Measurements from ENCODE around the gene PTPRG. TPM values are rescaled to one million over a fixed set of nuclear protein-coding genes. Genes with fewer than 3 reads are reported as not detected.

Gene PTPRG
- total RNA-seq, 1 donor from 2014 or later = 39.6 TPM

GRCh38 chr3:62316525-62316924 is 755.2 kb downstream of the PTPRG start:
- H3K4me3 Mint-ChIP-seq (ENCODE audit: unreplicated experiment) = no peak overlapping the region
- no peak overlapping the region for H3K27ac Mint-ChIP-seq (ENCODE audit: unreplicated experiment)
- FAIRE-seq (no peak), DNase-seq (ENCODE audit: low read depth) (no peak)
- no peak overlapping the region for H3K4me3 ChIP-seq (ENCODE audit: insufficient read depth, low read depth, low read length)
- no peaks in the 10 kb centered on the region for H3K27me3 ChIP-seq (ENCODE audit: insufficient read depth, low read length)
- H3K9me3 ChIP-seq (ENCODE audit: insufficient read depth, low read depth, low read length) = no peaks in the 10 kb centered on the region
- no peak for TF ChIP-seq CTCF (IDR thresholded peaks at IDR 0.05; ENCODE audit: insufficient read depth, low read depth, low read length)
- TF ChIP-seq EZH2 (IDR thresholded peaks at IDR 0.05; ENCODE audit: insufficient read depth, low read length) = no peak
- H3K4me2 ChIP-seq (ENCODE audit: low read length) = no peak overlapping the region
- peaks cover 2% of the 10 kb centered on the region for H3K9me3 Mint-ChIP-seq (ENCODE audit: unreplicated experiment)
- no peak overlapping the region for H2AFZ ChIP-seq (ENCODE audit: low read depth, low read length)
- H3K27ac ChIP-seq (ENCODE audit: low read depth, low read length) = no peak overlapping the region
- no peaks in the 10 kb centered on the region for H4K20me1 ChIP-seq (ENCODE audit: insufficient read depth, low read length)
- H3K36me3 Mint-ChIP-seq (ENCODE audit: low read depth, unreplicated experiment) = no peaks in the 10 kb centered on the region
- no peaks in the 10 kb centered on the region for H3K27me3 Mint-ChIP-seq (ENCODE audit: low read depth, unreplicated experiment)
- H3K4me1 ChIP-seq (ENCODE audit: insufficient read depth, low read length) = peaks cover 2% of the 10 kb centered on the region
- H3K4me1 Mint-ChIP-seq (ENCODE audit: low read depth, unreplicated experiment) = no peaks in the 10 kb centered on the region
- H3K9ac ChIP-seq (ENCODE audit: low read length) = no peak overlapping the region
- no peaks in the 10 kb centered on the region for H3K36me3 ChIP-seq (ENCODE audit: insufficient read depth, low read length)
- no peaks in the 10 kb centered on the region for H3K79me2 ChIP-seq (ENCODE audit: insufficient read depth, low read length)

GRCh38 chr3:62318365-62318751 is 757.0 kb downstream of the PTPRG start:
- Histone ChIP-seq H3K4me3 (ENCODE audit: insufficient read depth, low read depth, low read length) (peak overlapping the region; percentile 95), H3K9me3 (ENCODE audit: insufficient read depth, low read depth, low read length) (no peaks in the 10 kb centered on the region), H3K36me3 (ENCODE audit: insufficient read depth, low read length) (no peaks in the 10 kb centered on the region), H3K9ac (ENCODE audit: low read length) (peak overlapping the region; percentile 75), H3K79me2 (ENCODE audit: insufficient read depth, low read length) (no peaks in the 10 kb centered on the region), H3K27ac (ENCODE audit: low read depth, low read length) (no peak overlapping the region), H3K4me1 (ENCODE audit: insufficient read depth, low read length) (peaks cover 2% of the 10 kb centered on the region), H3K27me3 (ENCODE audit: insufficient read depth, low read length) (no peaks in the 10 kb centered on the region), H3K4me2 (ENCODE audit: low read length) (peak overlapping the region; percentile 98), H4K20me1 (ENCODE audit: insufficient read depth, low read length) (no peaks in the 10 kb centered on the region), H2AFZ (ENCODE audit: low read depth, low read length) (peak overlapping the region; percentile 94)
- no peak for FAIRE-seq
- Mint-ChIP-seq H3K27me3 (ENCODE audit: low read depth, unreplicated experiment) (no peaks in the 10 kb centered on the region), H3K27ac (ENCODE audit: unreplicated experiment) (peak overlapping the region; percentile 79), H3K4me1 (ENCODE audit: low read depth, unreplicated experiment) (no peaks in the 10 kb centered on the region), H3K4me3 (ENCODE audit: unreplicated experiment) (peak overlapping the region; percentile 100), H3K36me3 (ENCODE audit: low read depth, unreplicated experiment) (peaks cover 2% of the 10 kb centered on the region), H3K9me3 (ENCODE audit: unreplicated experiment) (peaks cover 2% of the 10 kb centered on the region)
- no peak for TF ChIP-seq CTCF (IDR thresholded peaks at IDR 0.05; ENCODE audit: insufficient read depth, low read depth, low read length)
- TF ChIP-seq EZH2 (IDR thresholded peaks at IDR 0.05; ENCODE audit: insufficient read depth, low read length) = no peak
- DNase-seq (ENCODE audit: low read depth) = no peak

- H3K79me2 ChIP-seq (ENCODE audit: insufficient read depth, low read length) = no peaks in the 10 kb centered on the region
- Mint-ChIP-seq H3K9me3 (ENCODE audit: unreplicated experiment) (peaks cover 2% of the 10 kb centered on the region), H3K27me3 (ENCODE audit: low read depth, unreplicated experiment) (no peaks in the 10 kb centered on the region), H3K36me3 (ENCODE audit: low read depth, unreplicated experiment) (peaks cover 2% of the 10 kb centered on the region), H3K27ac (ENCODE audit: unreplicated experiment) (peak overlapping the region; percentile 80), H3K4me1 (ENCODE audit: low read depth, unreplicated experiment) (no peaks in the 10 kb centered on the region), H3K4me3 (ENCODE audit: unreplicated experiment) (peak overlapping the region; percentile 100)
- H2AFZ ChIP-seq (ENCODE audit: low read depth, low read length) = peak overlapping the region; percentile 94
- H3K4me2 ChIP-seq (ENCODE audit: low read length) = peak overlapping the region; percentile 98
- H3K27me3 ChIP-seq (ENCODE audit: insufficient read depth, low read length) = no peaks in the 10 kb centered on the region
- no peaks in the 10 kb centered on the region for H3K9me3 ChIP-seq (ENCODE audit: insufficient read depth, low read depth, low read length)
- peak overlapping the region; percentile 75 for H3K9ac ChIP-seq (ENCODE audit: low read length)
- peak overlapping the region; percentile 95 for H3K4me3 ChIP-seq (ENCODE audit: insufficient read depth, low read depth, low read length)
- H3K4me1 ChIP-seq (ENCODE audit: insufficient read depth, low read length) = peaks cover 2% of the 10 kb centered on the region
- DNase-seq (ENCODE audit: low read depth) = peak; percentile 68
- H3K36me3 ChIP-seq (ENCODE audit: insufficient read depth, low read length) = no peaks in the 10 kb centered on the region
- FAIRE-seq = no peak
- no peaks in the 10 kb centered on the region for H4K20me1 ChIP-seq (ENCODE audit: insufficient read depth, low read length)
- TF ChIP-seq CTCF (IDR thresholded peaks at IDR 0.05; ENCODE audit: insufficient read depth, low read depth, low read length) = no peak
- TF ChIP-seq EZH2 (IDR thresholded peaks at IDR 0.05; ENCODE audit: insufficient read depth, low read length) = no peak
- H3K27ac ChIP-seq (ENCODE audit: low read depth, low read length) = peak overlapping the region; percentile 54
Observed at GRCh38 chr3:62318752-62319569, 757.6 kb downstream of the PTPRG start.
